GM23248 (cell line): ENCODE measurements around the gene CCDC194. TPM values are rescaled to one million over a fixed set of nuclear protein-coding genes. Genes with fewer than 3 reads are reported as not detected.

Source experiments
- DNase-seq: peaks from one replicate; pipeline ENCODE4 v3.0.0-alpha.2; 2015
- H2AFZ ChIP-seq: fragments of 200-600 bp; sonication (generic); 2 replicates; pipeline ENCODE4 v1.6.1; 2016; ENCODE audit warnings: antibody characterized with exemption
- H3F3A ChIP-seq: fragments of 200-600 bp; sonication (generic); 2 replicates; pipeline ENCODE4 v1.6.1; 2016; ENCODE audit warnings: mild to moderate bottlenecking, antibody characterized with exemption, mixed run types; ENCODE audit not compliant: insufficient read depth
- H3K27ac ChIP-seq: fragments of 200-600 bp; sonication (generic); 2 replicates; pipeline ENCODE4 v1.5.1; 2016; ENCODE audit warnings: mild to moderate bottlenecking
- H3K27me3 ChIP-seq: fragments of 200-600 bp; sonication (generic); replicated peaks from 2 replicates; pipeline ENCODE4 v1.6.1; 2016; ENCODE audit warnings: mild to moderate bottlenecking; ENCODE audit not compliant: insufficient read depth
- H3K36me3 ChIP-seq: fragments of 200-600 bp; sonication (generic); 2 replicates; pipeline ENCODE4 v1.6.1; 2016; ENCODE audit warnings: low read depth, mild to moderate bottlenecking
- H3K4me1 ChIP-seq: fragments of 200-600 bp; sonication (generic); 2 replicates; pipeline ENCODE4 v1.6.1; 2016; ENCODE audit warnings: mild to moderate bottlenecking; ENCODE audit not compliant: insufficient read depth
- H3K4me2 ChIP-seq: fragments of 200-600 bp; sonication (generic); one replicate; pipeline ENCODE4 v1.6.1; 2016; ENCODE audit warnings: mild to moderate bottlenecking; ENCODE audit not compliant: unreplicated experiment
- H3K4me3 ChIP-seq: fragments of 200-600 bp; sonication (generic); 2 replicates; pipeline ENCODE4 v1.5.1; 2016; ENCODE audit warnings: mild to moderate bottlenecking
- H3K79me2 ChIP-seq: fragments of 200-600 bp; sonication (generic); 2 replicates; pipeline ENCODE4 v1.6.1; 2016; ENCODE audit warnings: mild to moderate bottlenecking; ENCODE audit not compliant: insufficient read depth
- H3K9ac ChIP-seq: fragments of 200-600 bp; sonication (generic); 2 replicates; pipeline ENCODE4 v1.6.1; 2016; ENCODE audit warnings: mild to moderate bottlenecking
- H3K9me2 ChIP-seq: fragments of 200-600 bp; sonication (generic); 2 replicates; pipeline ENCODE4 v1.6.1; 2016; ENCODE audit warnings: mixed run types, mild to moderate bottlenecking, moderate library complexity; ENCODE audit not compliant: insufficient read depth
- H3K9me3 ChIP-seq: fragments of 200-600 bp; sonication (generic); one replicate; pipeline ENCODE4 v1.6.1; 2017; ENCODE audit warnings: low read depth
- H4K20me1 ChIP-seq: fragments of 200-600 bp; sonication (generic); 2 replicates; pipeline ENCODE4 v1.6.0; 2016; ENCODE audit not compliant: insufficient read depth
- EZH2 ChIP-seq: fragments of 200-600 bp; sonication (generic); IDR thresholded peaks from 2 replicates; pipeline ENCODE4 v1.6.1; 2018; ENCODE audit warnings: antibody characterized with exemption, mild to moderate bottlenecking; ENCODE audit not compliant: insufficient read depth, poor library complexity, severe bottlenecking
- EZH2phosphoT487 ChIP-seq: fragments of 200-600 bp; sonication (generic); IDR thresholded peaks from 2 replicates; pipeline ENCODE4 v1.6.1; 2018; ENCODE audit warnings: antibody characterized with exemption, moderate library complexity, mild to moderate bottlenecking, low read depth; ENCODE audit not compliant: insufficient read depth
- WGBS, 2 experiments: methylation state at CpG; one replicate each; pipeline ENCODE4 v1.1.6; 2015 to 2017; ENCODE audit warnings: low lambda C conversion rate in 2 of 2, low coverage in 1 of 2; ENCODE audit errors: missing lambda C conversion rate in 2 of 2; 5-methylcytosine and 5-hydroxymethylcytosine counted together
- in situ Hi-C: fragments of 300-500 bp; cut with MboI; formaldehyde crosslinking; loops from 2 replicates; pipeline ENCODE4 v1.15.0; 2020
- polyA plus RNA-seq: library from polyadenylated mRNA; unstranded; fragments of >200 nt; fragmentation: Nextera tagmentation; extraction: Ambion mirVana; gene quantifications from 2 replicates; pipeline ENCODE4 v1.2.1, GENCODE V29; 2016
- total RNA-seq: library from RNA; depleted of rRNA; stranded (reverse); fragments of >200 nt; shearing (Covaris generic); gene quantifications from 2 replicates; pipeline ENCODE4 v1.2.3, GENCODE V29; 2014

The CCDC194 gene
- total and polyA plus RNA-seq, 2 experiments from 2014 or later, result not detected

- TF ChIP-seq EZH2, result no peak
- TF ChIP-seq EZH2phosphoT487, result no peak
- H3K79me2 ChIP-seq, result no peaks in the 10 kb centered on the region
- H3K27me3 ChIP-seq, result no peaks in the 10 kb centered on the region
- peak; percentile 31 for DNase-seq
- no peaks in the 10 kb centered on the region for H3K9me3 ChIP-seq
- WGBS, 2 experiments, result 66 to 75% methylated on average over 18 of the region's 18 CpGs
- H3K9me2 ChIP-seq, result no peaks in the 10 kb centered on the region
- no peak within 1 kb of the TSS for H3K27ac ChIP-seq
- no peak within 1 kb of the TSS for H3K9ac ChIP-seq
- no peaks in the 10 kb centered on the region for H4K20me1 ChIP-seq
- in situ Hi-C loops, result no loop called here
- H3K4me3 ChIP-seq, result no peak within 1 kb of the TSS
- H3K4me2 ChIP-seq, result no peak within 1 kb of the TSS
- 0 out of 2 replicates have a peak within 1 kb of the TSS, but pooled peaks have one; percentile 56 for H2AFZ ChIP-seq
- no peaks in the 10 kb centered on the region for H3F3A ChIP-seq
- H3K4me1 ChIP-seq, result no peaks in the 10 kb centered on the region
- H3K36me3 ChIP-seq, result no peaks in the 10 kb centered on the region
Measured at GRCh38 chr19:17405250-17406045, 11.5 kb upstream of the CCDC194 start, which contains the start of gene BST2. BST2 (minus strand) TSS chr19:17405630; CDS start chr19:17405575, 55 bp downstream.

GRCh38 chr19:17404621-17405249 lies 10.7 kb upstream of the CCDC194 start:
- no peaks in the 10 kb centered on the region for H4K20me1 ChIP-seq
- H3F3A ChIP-seq, result no peaks in the 10 kb centered on the region
- H3K27ac ChIP-seq, result no peak overlapping the region
- no peaks in the 10 kb centered on the region for H3K36me3 ChIP-seq
- TF ChIP-seq EZH2, result no peak
- no peak for TF ChIP-seq EZH2phosphoT487
- no peaks in the 10 kb centered on the region for H3K27me3 ChIP-seq
- WGBS, 2 experiments, result 80 to 83% methylated on average over 7 of the region's 7 CpGs
- H2AFZ ChIP-seq, result no peak overlapping the region
- no peaks in the 10 kb centered on the region for H3K4me1 ChIP-seq
- no peak overlapping the region for H3K4me2 ChIP-seq
- no peak for DNase-seq
- H3K79me2 ChIP-seq, result no peaks in the 10 kb centered on the region
- no peak overlapping the region for H3K9ac ChIP-seq
- H3K9me3 ChIP-seq, result no peaks in the 10 kb centered on the region
- no peak overlapping the region for H3K4me3 ChIP-seq
- H3K9me2 ChIP-seq, result no peaks in the 10 kb centered on the region
- in situ Hi-C loops, result no loop called here

DNA sequence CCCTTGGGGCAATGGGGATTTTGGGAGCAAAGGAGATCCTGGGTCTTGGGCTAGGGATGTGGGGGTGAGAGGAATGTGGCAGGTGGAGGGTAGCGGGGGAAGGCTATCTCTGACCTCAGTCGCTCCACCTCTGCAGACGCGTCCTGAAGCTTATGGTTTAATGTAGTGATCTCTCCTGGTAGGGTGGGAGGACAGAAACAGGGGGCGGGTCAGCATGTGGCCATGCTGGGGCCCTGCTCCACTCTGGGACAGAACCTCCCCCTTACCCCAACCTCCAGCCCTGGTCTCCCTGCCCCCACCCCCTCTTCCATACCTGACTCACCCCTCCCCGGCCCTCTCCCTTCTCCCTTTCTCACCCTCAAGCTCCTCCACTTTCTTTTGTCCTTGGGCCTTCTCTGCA lies 10.0 kb upstream of the CCDC194 start:
- Histone ChIP-seq H3K9ac (no peak overlapping the region), H3K36me3 (no peaks in the 10 kb centered on the region), H3K27ac (no peak overlapping the region), H3K79me2 (no peaks in the 10 kb centered on the region), H3K9me3 (no peaks in the 10 kb centered on the region), H4K20me1 (no peaks in the 10 kb centered on the region), H3F3A (no peaks in the 10 kb centered on the region), H3K4me3 (no peak overlapping the region), H3K4me2 (no peak overlapping the region), H3K9me2 (no peaks in the 10 kb centered on the region), H2AFZ (no peak overlapping the region), H3K27me3 (no peaks in the 10 kb centered on the region), H3K4me1 (no peaks in the 10 kb centered on the region)
- TF ChIP-seq EZH2, result no peak
- no peak for TF ChIP-seq EZH2phosphoT487
- no peak for DNase-seq
- in situ Hi-C loops, result no loop called here
- 91 to 94% methylated on average over 5 to 6 of the region's 6 CpGs for WGBS, 2 experiments

- peak; percentile 49 for DNase-seq
Measured at GRCh38 chr19:17402982-17403855, 9.2 kb upstream of the CCDC194 start.

More at GRCh38 chr19:17402982-17403855, 9.2 kb upstream of the CCDC194 start:
- no peaks in the 10 kb centered on the region for H4K20me1 ChIP-seq
- in situ Hi-C loops, result no loop called here
- 32 to 39% methylated on average over 30 to 34 of the region's 36 CpGs for WGBS, 2 experiments
- TF ChIP-seq EZH2phosphoT487 (no peak), EZH2 (no peak)
- H3K27ac ChIP-seq, result no peak overlapping the region
- no peaks in the 10 kb centered on the region for H3K27me3 ChIP-seq
- H3F3A ChIP-seq, result no peaks in the 10 kb centered on the region
- H3K4me3 ChIP-seq, result no peak overlapping the region
- no peaks in the 10 kb centered on the region for H3K9me3 ChIP-seq
- no peaks in the 10 kb centered on the region for H3K4me1 ChIP-seq
- H3K9me2 ChIP-seq, result no peaks in the 10 kb centered on the region
- H3K79me2 ChIP-seq, result no peaks in the 10 kb centered on the region
- no peak overlapping the region for H3K4me2 ChIP-seq
- no peak overlapping the region for H3K9ac ChIP-seq
- H2AFZ ChIP-seq, result no peak overlapping the region
- no peaks in the 10 kb centered on the region for H3K36me3 ChIP-seq
